Measurements from ENCODE around the gene AQP12A. TPM values are rescaled to one million over a fixed set of nuclear protein-coding genes. Genes with fewer than 3 reads are reported as not detected.

AQP12A gene
- polyA plus RNA-seq, 1 of the 3 experiments (the other 2 are of a cell fraction) = not detected

GRCh38 chr2:240723851-240724250, 32.2 kb downstream of the AQP12A start:
- Histone ChIP-seq H2AFZ (ENCODE audit: low read depth) (no peak overlapping the region), H3K4me3 (ENCODE audit: low read depth in 2 of 2, low read length in 1 of 2) (no peak overlapping the region)
- WGBS (ENCODE audit: low lambda C conversion rate) = 33% methylated on average over 1 of the region's 9 CpGs

More at GRCh38 chr2:240723851-240724250, 32.2 kb downstream of the AQP12A start:
- ChIA-PET POLR2A (no interaction called here), CTCF (interaction anchor here (2.1 to 2.9 kb wide), 2 partner anchors 8 to 117 kb away, joined by 8 to 9 read pairs; no protein-coding TSS in a partner anchor)
- Histone ChIP-seq H3K79me2 (ENCODE audit: insufficient read depth) (no peaks in the 10 kb centered on the region), H3K4me1 (ENCODE audit: control insufficient read depth in 1 of 2, insufficient read depth in 2 of 2, low read depth in 1 of 2, low read length in 1 of 2) (peaks cover 0 to 14% of the 10 kb centered on the region in 2 experiments; a peak in 1 of 4 replicates), H3K9me2 (no peaks in the 10 kb centered on the region), H3F3A (replicated peaks; ENCODE audit: insufficient read depth) (no peaks in the 10 kb centered on the region), H4K20me1 (ENCODE audit: insufficient read depth) (no peaks in the 10 kb centered on the region), H3K9ac (no peak overlapping the region), H3K9me3 (no peaks in the 10 kb centered on the region), H3K27me3 (ENCODE audit: insufficient read depth) (no peaks in the 10 kb centered on the region), H3K4me2 (no peak overlapping the region), H3K36me3 (replicated peaks in 1 of 2; ENCODE audit: control insufficient read depth in 1 of 2, insufficient read depth in 2 of 2, low read length in 1 of 2) (no peaks in the 10 kb centered on the region), H3K27ac (ENCODE audit: low read depth in 2 of 2, low read length in 1 of 2) (no peak overlapping the region)
- no peak for TF ChIP-seq SMC3 (IDR thresholded peaks at IDR 0.05; ENCODE audit: low read depth, low read length)
- no peak for TF ChIP-seq RAD21 (IDR thresholded peaks at IDR 0.05; ENCODE audit: low read length)
- TF ChIP-seq FOXM1 (IDR thresholded peaks at IDR 0.05; ENCODE audit: low read depth) = no peak
- no peak for TF ChIP-seq EZH2phosphoT487 (IDR thresholded peaks at IDR 0.05; ENCODE audit: borderline replicate concordance, low read depth)
- no peak for TF ChIP-seq RFX5 (IDR thresholded peaks at IDR 0.05; ENCODE audit: low read length)
- TF ChIP-seq CHD2 (IDR thresholded peaks at IDR 0.05; ENCODE audit: low read length, partially characterized antibody) = no peak
- TF ChIP-seq YY1 (IDR thresholded peaks at IDR 0.05; ENCODE audit: low read depth) = no peak
- TF ChIP-seq, protein P1, sequence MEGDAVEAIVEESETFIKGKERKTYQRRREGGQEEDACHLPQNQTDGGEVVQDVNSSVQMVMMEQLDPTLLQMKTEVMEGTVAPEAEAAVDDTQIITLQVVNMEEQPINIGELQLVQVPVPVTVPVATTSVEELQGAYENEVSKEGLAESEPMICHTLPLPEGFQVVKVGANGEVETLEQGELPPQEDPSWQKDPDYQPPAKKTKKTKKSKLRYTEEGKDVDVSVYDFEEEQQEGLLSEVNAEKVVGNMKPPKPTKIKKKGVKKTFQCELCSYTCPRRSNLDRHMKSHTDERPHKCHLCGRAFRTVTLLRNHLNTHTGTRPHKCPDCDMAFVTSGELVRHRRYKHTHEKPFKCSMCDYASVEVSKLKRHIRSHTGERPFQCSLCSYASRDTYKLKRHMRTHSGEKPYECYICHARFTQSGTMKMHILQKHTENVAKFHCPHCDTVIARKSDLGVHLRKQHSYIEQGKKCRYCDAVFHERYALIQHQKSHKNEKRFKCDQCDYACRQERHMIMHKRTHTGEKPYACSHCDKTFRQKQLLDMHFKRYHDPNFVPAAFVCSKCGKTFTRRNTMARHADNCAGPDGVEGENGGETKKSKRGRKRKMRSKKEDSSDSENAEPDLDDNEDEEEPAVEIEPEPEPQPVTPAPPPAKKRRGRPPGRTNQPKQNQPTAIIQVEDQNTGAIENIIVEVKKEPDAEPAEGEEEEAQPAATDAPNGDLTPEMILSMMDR (IDR thresholded peaks at IDR 0.05) = no peak
- no peak for TF ChIP-seq POLR2AphosphoS5 (IDR thresholded peaks at IDR 0.05; ENCODE audit: low read depth, low read length)
- no peak for TF ChIP-seq NFIC (IDR thresholded peaks at IDR 0.05; ENCODE audit: borderline replicate concordance)
- TF ChIP-seq RXRA (IDR thresholded peaks at IDR 0.05; ENCODE audit: borderline replicate concordance, low read depth) = no peak
- TF ChIP-seq FOSL2 (IDR thresholded peaks at IDR 0.05; ENCODE audit: borderline replicate concordance, low read depth) = no peak
- TF ChIP-seq TAF1 (IDR thresholded peaks at IDR 0.05; ENCODE audit: borderline replicate concordance, low read depth, low read length) = no peak
- no peak for TF ChIP-seq EP300 (IDR thresholded peaks at IDR 0.05; ENCODE audit: borderline replicate concordance in 1 of 2, low read depth in 1 of 2, low read length in 1 of 2)
- no peak for TF ChIP-seq ELF1 (IDR thresholded peaks at IDR 0.05)
- TF ChIP-seq, protein P2, sequence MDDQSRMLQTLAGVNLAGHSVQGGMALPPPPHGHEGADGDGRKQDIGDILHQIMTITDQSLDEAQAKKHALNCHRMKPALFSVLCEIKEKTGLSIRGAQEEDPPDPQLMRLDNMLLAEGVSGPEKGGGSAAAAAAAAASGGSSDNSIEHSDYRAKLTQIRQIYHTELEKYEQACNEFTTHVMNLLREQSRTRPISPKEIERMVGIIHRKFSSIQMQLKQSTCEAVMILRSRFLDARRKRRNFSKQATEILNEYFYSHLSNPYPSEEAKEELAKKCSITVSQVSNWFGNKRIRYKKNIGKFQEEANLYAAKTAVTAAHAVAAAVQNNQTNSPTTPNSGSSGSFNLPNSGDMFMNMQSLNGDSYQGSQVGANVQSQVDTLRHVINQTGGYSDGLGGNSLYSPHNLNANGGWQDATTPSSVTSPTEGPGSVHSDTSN (IDR thresholded peaks at IDR 0.05) = no peak
- no peak for TF ChIP-seq NRF1 (IDR thresholded peaks at IDR 0.05; ENCODE audit: low read depth, low read length)
- TF ChIP-seq SIN3A (IDR thresholded peaks at IDR 0.05; ENCODE audit: borderline replicate concordance, low read depth, low read length) = no peak
- no peak for TF ChIP-seq IRF3 (IDR thresholded peaks at IDR 0.05; ENCODE audit: low read depth, low read length)
- TF ChIP-seq, protein P3, sequence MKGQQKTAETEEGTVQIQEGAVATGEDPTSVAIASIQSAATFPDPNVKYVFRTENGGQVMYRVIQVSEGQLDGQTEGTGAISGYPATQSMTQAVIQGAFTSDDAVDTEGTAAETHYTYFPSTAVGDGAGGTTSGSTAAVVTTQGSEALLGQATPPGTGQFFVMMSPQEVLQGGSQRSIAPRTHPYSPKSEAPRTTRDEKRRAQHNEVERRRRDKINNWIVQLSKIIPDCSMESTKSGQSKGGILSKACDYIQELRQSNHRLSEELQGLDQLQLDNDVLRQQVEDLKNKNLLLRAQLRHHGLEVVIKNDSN (IDR thresholded peaks at IDR 0.05; ENCODE audit: borderline replicate concordance, low read depth) = no peak
- DNase-seq = no peak

All from SK-N-SH (cell line).